Immature natural killer cell (primary cell): ENCODE measurements around the gene TCTA. TPM values are rescaled to one million over a fixed set of nuclear protein-coding genes. Genes with fewer than 3 reads are reported as not detected.
"Not testable (repeated sequence)": the region's sequence is repeated elsewhere in the genome, so short reads cannot be mapped to it uniquely, and the experiment has no call there.

Experiments used
- DNase-seq, 3 donors: peaks; one replicate each; pipeline ENCODE4 v3.0.0; 2022; ENCODE audit warnings: mixed read lengths in 1 of 3
- H3K27ac Mint-ChIP-seq, 6 donors: one replicate each; pipeline ENCODE4 v1.8.0; 2020; ENCODE audit warnings: mixed read lengths in 6 of 6, mild to moderate bottlenecking in 5 of 6, inconsistent platforms in 4 of 6, moderate library complexity in 3 of 6
- H3K27me3 Mint-ChIP-seq, 3 donors: one replicate each; pipeline ENCODE4 v1.8.0; 2020 to 2021; ENCODE audit warnings: low read depth in 3 of 3, mild to moderate bottlenecking in 3 of 3, mixed read lengths in 3 of 3, moderate library complexity in 3 of 3, inconsistent platforms in 1 of 3
- H3K36me3 Mint-ChIP-seq, 3 donors: one replicate each; pipeline ENCODE4 v1.8.0; 2020; ENCODE audit warnings: mixed read lengths in 3 of 3, inconsistent platforms in 2 of 3, mild to moderate bottlenecking in 2 of 3
- H3K4me1 Mint-ChIP-seq, 2 donors: one replicate each; pipeline ENCODE4 v1.8.0; 2020; ENCODE audit warnings: inconsistent platforms in 2 of 2, mild to moderate bottlenecking in 2 of 2, mixed read lengths in 2 of 2, moderate library complexity in 1 of 2
- H3K4me3 Mint-ChIP-seq, 5 donors: one replicate each; pipeline ENCODE4 v1.8.0; 2020; ENCODE audit warnings: mild to moderate bottlenecking in 5 of 5, mixed read lengths in 5 of 5, inconsistent platforms in 3 of 5, moderate library complexity in 3 of 5
- H3K9me3 Mint-ChIP-seq, 6 donors: one replicate each; pipeline ENCODE4 v1.8.0; 2020; ENCODE audit warnings: mild to moderate bottlenecking in 6 of 6, mixed read lengths in 6 of 6, inconsistent platforms in 4 of 6, moderate library complexity in 3 of 6
- polyA plus RNA-seq, 3 donors: library from polyadenylated mRNA; unstranded; fragments of 300-500 nt; fragmentation: Illumina TruSeq; gene quantifications; one replicate each; pipeline ENCODE4 v1.2.3, GENCODE V29; 2021

The TCTA gene
- polyA plus RNA-seq, 3 donors from 2014 or later = 57.3 to 86.2 (median 62.6) TPM

DNA sequence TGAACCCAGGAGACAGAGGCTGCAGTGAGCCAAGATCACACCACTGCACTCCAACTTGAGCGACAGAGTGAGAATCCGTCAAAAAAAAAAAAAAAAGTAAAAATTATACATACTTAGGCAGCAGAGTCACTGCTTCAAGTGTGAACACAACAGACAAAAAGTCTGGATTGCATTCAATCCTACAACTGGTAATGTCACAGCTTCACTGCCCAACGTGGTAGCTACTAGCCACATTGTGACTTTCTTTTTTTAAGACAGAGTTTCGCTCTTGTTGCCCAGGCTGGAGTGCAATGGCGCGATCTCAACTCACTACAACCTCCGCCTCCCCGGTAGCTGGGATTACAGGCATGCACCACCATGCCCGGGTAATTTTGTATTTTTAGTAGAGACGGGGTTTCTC lies 20.9 kb upstream of the TCTA start:
- H3K36me3 Mint-ChIP-seq, H3K4me3 Mint-ChIP-seq, H3K9me3 Mint-ChIP-seq, H3K27me3 Mint-ChIP-seq, DNase-seq: not testable (repeated sequence)
- peak overlapping the region in 2 of 6 donors; percentile 40 to 50 for H3K27ac Mint-ChIP-seq
- H3K4me1 Mint-ChIP-seq = peaks cover 69 to 71% of the 10 kb centered on the region in 2 donors

DNA sequence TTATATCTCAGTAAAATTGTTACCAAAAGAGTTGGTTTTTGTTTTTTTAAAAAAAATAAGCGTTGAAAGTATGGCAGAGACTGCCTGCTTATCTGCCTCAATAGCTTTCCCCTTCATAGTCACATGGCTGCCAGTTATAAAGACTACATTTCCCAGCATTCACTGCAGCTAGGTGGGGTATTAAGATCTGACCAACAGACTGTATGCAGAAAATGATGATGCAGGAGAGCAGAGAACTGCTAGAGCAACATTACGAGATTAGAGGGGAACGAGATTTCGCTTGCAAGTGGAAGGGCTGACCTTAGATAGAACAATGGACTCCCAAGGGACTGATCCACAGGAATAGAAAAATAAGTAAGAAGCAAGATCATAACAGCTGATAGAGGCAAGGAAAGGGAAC lies 14.8 kb upstream of the TCTA start:
- H3K27me3 Mint-ChIP-seq = peaks cover 0 to 10% (median 2%) of the 10 kb centered on the region in 3 donors
- H3K27ac Mint-ChIP-seq = peak overlapping the region; percentile 0 to 71 (median 62)
- peaks cover 0 to 7% (median 3%) of the 10 kb centered on the region in 3 donors for H3K36me3 Mint-ChIP-seq
- H3K4me3 Mint-ChIP-seq = peak overlapping the region in 2 of 5 donors; percentile 26 to 49
- no peaks in the 10 kb centered on the region for H3K9me3 Mint-ChIP-seq
- DNase-seq = no peak
- H3K4me1 Mint-ChIP-seq = peaks cover 80 to 90% of the 10 kb centered on the region in 2 donors

DNA sequence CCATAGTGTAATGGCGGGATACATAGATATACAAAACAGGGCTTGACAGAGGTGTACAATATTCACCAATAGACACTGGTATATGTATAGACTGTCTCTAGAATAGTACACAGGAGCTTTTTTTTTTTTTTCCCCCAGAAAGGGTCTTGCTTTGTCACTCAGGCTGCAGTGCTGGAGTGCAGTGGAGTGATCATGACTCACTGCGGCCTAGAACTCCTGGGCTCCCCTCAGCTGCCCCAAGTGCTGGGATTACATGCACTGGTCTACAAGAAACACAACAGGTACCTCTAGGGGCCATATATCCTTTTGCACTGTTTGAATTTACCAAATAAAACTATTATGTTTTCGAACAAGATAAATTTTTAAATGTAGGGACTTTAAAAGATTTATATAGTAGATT lies 12.8 kb upstream of the TCTA start:
- Mint-ChIP-seq H3K36me3 (peaks cover 0 to 7% (median 3%) of the 10 kb centered on the region in 3 donors), H3K27ac (peak overlapping the region in 5 of 6 donors; percentile 40 to 77 (median 61)), H3K27me3 (peaks cover 0 to 10% (median 0%) of the 10 kb centered on the region in 3 donors), H3K4me3 (peak overlapping the region in 3 of 5 donors; percentile 33 to 44 (median 39)), H3K9me3 (no peaks in the 10 kb centered on the region), H3K4me1 (peaks cover 80 to 89% of the 10 kb centered on the region in 2 donors)
- DNase-seq = no peak

DNA sequence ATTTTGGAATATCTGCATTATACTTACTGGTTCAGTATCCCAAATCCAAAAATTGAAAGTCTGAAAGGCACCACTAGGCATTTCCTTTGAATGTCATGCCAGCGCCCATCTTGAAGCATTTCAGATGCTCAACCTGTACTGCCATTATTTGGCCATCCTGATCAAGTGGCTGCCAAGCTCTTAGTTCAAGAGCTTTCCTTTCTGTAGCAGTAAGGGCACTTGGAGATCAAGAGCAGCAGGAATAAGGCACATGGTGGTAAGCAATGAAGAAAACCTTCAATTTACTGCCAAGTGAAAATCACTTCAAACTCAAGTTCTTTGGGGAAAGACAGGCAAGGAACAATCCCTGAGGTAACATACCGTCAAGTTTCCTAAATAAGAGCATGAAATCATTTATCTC lies 10.5 kb upstream of the TCTA start:
- DNase-seq = no peak
- H3K9me3 Mint-ChIP-seq = no peaks in the 10 kb centered on the region
- H3K27me3 Mint-ChIP-seq = peaks cover 0 to 5% (median 0%) of the 10 kb centered on the region in 3 donors
- no peak overlapping the region for H3K4me3 Mint-ChIP-seq
- H3K27ac Mint-ChIP-seq = peak overlapping the region in 1 of 6 donors; percentile 28
- H3K36me3 Mint-ChIP-seq = no peaks in the 10 kb centered on the region
- peaks cover 74 to 84% of the 10 kb centered on the region in 2 donors for H3K4me1 Mint-ChIP-seq

DNA sequence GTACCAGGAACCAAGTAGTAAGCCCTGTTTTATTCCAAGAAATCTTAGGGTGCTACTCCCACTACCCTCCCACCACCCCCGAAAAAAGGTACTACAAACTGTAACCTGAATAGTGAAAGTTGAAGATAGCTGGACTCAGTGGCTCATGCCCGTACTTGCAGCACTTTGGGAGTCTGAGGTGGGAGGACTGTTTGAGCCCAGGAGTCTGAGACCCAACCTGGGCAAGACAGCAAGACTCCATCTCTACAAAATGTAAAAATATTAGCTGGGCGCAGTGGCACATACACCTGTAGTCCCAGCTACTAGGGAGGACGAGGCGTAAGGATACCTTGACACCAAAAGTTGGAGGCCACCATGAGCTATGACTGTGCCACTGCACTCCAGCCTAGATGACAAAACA lies 8.3 kb upstream of the TCTA start:
- H3K4me3 Mint-ChIP-seq = peak overlapping the region in 1 of 5 donors; percentile 18
- peaks cover 74 to 86% of the 10 kb centered on the region in 2 donors for H3K4me1 Mint-ChIP-seq

DNA sequence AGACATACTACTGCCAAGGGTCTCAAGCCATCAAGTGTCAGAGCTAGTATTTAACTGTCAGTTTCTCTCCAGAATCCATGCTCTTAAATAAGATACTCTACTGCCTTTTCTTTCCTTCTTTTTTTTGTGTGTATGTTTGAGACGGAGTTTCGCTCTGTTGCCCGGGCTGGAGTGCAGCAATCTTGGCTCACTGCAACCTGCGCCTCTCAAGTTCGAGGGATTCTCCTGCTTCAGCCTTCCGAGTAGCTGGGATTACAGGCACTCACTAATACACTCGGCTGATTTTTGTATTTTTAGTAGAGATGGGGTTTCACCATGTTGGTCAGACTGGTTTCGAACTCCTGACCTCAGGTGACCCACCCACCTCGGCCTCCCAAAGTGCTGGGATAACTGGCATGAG lies 6.7 kb upstream of the TCTA start:
- H3K36me3 Mint-ChIP-seq, H3K27me3 Mint-ChIP-seq, H3K9me3 Mint-ChIP-seq, DNase-seq: not testable (repeated sequence)
- H3K27ac Mint-ChIP-seq = peak overlapping the region; percentile 3 to 85 (median 72)
- H3K4me3 Mint-ChIP-seq = peak overlapping the region in 3 of 5 donors; percentile 21 to 53 (median 22)
- peaks cover 71 to 84% of the 10 kb centered on the region in 2 donors for H3K4me1 Mint-ChIP-seq

More for the DNA sequence above, 8.3 kb upstream of the TCTA start:
- DNase-seq = no peak
- Mint-ChIP-seq H3K36me3 (no peaks in the 10 kb centered on the region), H3K27me3 (peaks cover 0 to 5% (median 2%) of the 10 kb centered on the region in 3 donors), H3K27ac (peak overlapping the region in 3 of 6 donors; percentile 16 to 62 (median 51)), H3K9me3 (no peaks in the 10 kb centered on the region)

DNA sequence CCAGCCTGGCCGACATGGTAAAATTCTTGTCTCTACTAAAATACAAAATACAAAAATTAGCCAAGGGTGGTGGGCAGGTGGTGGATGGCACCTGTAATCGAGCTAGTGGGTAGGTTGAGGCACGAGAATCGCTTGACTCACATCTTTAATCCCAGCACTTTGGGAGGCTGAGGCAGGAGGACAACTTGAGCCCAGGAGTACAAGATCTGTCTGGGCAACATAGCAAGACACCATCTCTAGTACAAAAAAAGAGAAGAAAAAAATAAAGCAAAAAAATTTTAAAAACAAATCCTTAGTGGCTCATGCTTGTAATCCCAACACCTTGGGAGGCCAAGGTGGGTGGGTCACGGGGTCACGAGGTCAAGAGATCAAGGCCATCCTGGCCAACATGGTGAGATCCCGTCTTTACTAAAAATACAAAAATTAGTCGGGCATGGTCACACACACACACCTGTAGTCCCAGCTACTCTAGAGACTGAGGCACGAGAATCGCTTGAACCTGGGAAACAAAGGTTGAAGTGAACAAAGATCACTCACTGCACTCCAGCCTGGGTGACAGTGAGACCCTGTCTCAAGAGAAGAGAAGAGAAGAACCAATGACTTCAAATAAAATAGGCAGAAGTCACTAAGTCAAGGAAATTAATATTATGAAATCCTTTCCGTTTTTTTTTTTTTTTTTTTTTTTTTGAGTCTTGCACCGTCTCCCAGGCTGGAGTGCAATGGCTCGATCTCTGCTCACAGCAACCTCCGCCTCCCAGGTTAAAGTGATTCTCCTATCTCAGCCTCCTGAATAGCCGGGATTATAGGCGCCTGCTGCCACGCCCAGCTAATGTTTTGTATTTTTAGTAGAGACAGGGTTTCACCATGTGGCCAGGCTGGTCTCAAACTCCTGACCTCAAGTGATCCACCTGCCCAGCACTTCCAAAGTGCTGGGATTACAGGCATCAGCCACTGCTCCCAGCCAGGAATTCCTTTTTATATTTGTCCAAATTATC lies 5.4 kb upstream of the TCTA start:
- Mint-ChIP-seq H3K27ac (peak overlapping the region; percentile 49 to 89 (median 79)), H3K27me3 (peaks cover 0 to 2% (median 0%) of the 10 kb centered on the region in 3 donors), H3K4me3 (peak overlapping the region; percentile 24 to 67 (median 55)), H3K4me1 (peaks cover 67 to 79% of the 10 kb centered on the region in 2 donors), H3K9me3 (no peaks in the 10 kb centered on the region), H3K36me3 (no peaks in the 10 kb centered on the region)
- no peak for DNase-seq

DNA sequence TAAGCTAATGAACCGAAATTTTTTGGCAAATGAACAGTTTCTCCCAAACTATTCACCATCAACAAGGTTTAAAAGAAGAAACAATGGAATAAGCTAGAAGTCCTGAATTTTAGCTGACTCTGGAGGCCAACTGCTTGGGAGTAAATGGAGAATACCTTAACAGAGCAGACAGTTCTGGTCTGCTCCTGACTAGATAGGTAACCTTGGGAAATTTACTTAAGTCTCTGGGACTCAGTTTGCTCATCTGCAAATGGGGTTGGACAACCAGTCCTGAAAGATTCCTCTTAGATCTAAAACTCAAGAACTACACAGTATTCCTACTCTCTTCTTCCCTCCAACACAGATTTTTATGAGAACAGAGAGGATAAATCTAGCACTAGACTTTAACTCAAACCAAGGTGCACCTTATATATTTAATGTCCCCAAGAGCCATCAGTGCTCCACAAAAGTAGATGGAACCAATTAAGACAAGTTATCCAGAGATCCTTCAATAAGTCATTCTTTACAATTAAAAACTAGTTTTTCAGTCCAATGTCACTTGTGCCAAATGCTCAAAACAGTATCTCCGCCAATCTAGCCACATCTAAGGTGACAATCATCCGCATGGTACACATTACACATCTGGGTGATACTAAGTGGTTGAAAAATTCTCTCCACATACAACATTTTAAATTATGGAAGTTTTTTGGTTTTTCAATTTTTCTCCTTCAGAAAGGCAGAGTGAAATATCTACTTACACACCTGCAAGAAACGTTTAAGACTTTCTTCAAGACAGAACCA lies 2.0 kb upstream of the TCTA start:
- H3K4me1 Mint-ChIP-seq = peaks cover 79 to 82% of the 10 kb centered on the region in 2 donors
- no peak for DNase-seq
- peak overlapping the region; percentile 92 to 96 (median 94) for H3K4me3 Mint-ChIP-seq
- H3K27ac Mint-ChIP-seq = peak overlapping the region; percentile 86 to 97 (median 94)
- no peaks in the 10 kb centered on the region for H3K9me3 Mint-ChIP-seq
- H3K36me3 Mint-ChIP-seq = peaks cover 0 to 3% (median 0%) of the 10 kb centered on the region in 3 donors
- peaks cover 3 to 6% (median 6%) of the 10 kb centered on the region in 3 donors for H3K27me3 Mint-ChIP-seq

DNA sequence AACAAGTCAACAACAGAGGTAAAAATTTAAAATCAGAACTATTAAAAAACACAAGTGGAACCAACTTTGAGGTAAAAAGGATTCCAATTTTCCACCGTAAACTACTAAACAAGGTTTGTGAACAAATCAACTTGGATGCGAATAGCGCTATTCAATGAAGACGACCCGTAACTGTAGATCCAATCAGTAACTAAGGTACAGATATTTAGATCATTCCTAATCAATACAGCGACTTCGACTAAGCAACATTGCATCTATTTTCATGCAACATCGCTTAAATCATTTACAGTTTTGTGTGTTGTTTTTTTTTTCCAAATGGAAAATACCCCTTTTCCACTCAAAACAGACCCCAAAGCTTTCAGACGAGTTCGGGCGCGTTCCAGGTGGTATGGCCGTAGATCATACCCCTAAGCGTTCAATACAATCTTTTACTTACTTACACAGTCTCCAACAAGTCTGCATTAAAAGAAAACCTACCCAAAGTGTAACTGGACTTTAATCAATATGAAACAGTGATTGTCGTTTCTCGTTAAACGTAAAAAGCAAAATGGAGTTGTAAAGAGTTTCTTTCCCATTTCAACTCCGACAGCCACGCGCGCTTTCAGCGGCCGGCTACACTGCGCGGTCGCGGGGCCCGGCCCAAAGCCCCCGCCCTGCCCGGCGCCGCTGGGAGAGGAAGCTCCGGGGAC lies 1.2 kb upstream of the TCTA start:
- no peaks in the 10 kb centered on the region for H3K9me3 Mint-ChIP-seq
- peaks cover 3 to 6% (median 6%) of the 10 kb centered on the region in 3 donors for H3K27me3 Mint-ChIP-seq
- peaks cover 0 to 6% (median 4%) of the 10 kb centered on the region in 3 donors for H3K36me3 Mint-ChIP-seq
- DNase-seq = no peak
- H3K27ac Mint-ChIP-seq = peak overlapping the region; percentile 86 to 97 (median 94)
- H3K4me1 Mint-ChIP-seq = peaks cover 79 to 82% of the 10 kb centered on the region in 2 donors
- peak overlapping the region; percentile 92 to 96 (median 94) for H3K4me3 Mint-ChIP-seq

DNA sequence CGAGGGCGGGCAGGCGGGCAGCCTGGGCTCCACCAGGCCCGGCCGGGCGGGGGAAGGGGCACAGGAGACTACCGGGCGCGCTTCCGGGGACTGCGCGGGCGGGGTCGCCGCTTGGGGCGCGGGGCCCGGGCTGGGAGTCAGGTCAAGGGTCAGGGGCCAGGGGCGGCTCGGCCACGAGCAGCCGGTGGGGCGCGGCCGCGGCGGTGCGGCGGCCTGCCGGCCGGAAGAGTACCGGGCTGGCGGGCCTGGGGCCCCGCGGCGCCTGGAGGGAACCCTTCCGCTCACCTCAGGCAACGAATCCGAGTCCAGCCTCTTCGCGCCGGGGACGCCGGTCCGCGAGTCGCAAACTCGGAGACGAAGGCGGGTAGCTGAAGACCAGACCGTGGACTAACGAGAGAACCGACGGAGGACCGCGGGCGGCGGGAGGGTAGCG lies 672 bp upstream of the TCTA start:
- peak overlapping the region; percentile 92 to 96 (median 94) for H3K4me3 Mint-ChIP-seq
- DNase-seq = no peak
- H3K9me3 Mint-ChIP-seq = no peaks in the 10 kb centered on the region
- peaks cover 79 to 82% of the 10 kb centered on the region in 2 donors for H3K4me1 Mint-ChIP-seq
- peak overlapping the region; percentile 92 to 97 (median 94) for H3K27ac Mint-ChIP-seq
- H3K27me3 Mint-ChIP-seq = peaks cover 3 to 8% (median 6%) of the 10 kb centered on the region in 3 donors
- peaks cover 5 to 12% (median 8%) of the 10 kb centered on the region in 3 donors for H3K36me3 Mint-ChIP-seq

DNA sequence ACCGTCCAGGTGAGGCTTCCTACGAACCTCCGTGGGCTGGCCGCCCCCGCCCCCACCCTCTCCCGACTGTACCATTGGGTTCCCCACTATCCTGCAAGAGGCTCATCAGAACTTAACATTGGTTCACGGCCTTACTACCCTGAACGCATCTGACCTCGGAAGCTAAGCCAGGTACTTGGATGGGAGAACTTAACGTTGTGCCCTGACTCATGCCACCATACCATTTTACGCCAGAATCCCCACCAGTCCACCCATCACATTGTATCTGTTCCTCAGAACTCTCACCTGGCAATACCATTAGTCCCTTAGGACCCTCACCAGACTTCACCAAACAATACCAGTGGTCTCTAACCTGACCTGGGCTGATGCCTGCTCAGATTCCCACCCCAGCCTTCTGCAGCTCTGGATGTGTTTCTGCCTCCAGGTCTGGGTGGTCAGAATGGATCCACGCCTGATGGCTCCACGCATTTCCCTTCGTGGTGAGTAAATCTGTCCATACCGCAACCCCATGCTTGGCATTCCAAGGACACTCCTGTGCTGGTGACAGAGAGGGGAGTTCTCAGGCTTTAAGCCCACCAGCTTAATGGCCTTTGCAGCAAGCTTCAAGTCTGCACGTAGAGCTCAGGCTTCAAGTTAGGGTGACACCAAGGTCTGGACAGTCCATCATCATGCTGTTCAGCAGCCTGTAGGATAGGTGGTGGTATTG lies 562 bp downstream of the TCTA start:
- peaks cover 3 to 9% (median 6%) of the 10 kb centered on the region in 3 donors for H3K27me3 Mint-ChIP-seq
- no peak for DNase-seq
- no peaks in the 10 kb centered on the region for H3K9me3 Mint-ChIP-seq
- peaks cover 5 to 13% (median 10%) of the 10 kb centered on the region in 3 donors for H3K36me3 Mint-ChIP-seq
- H3K4me3 Mint-ChIP-seq = peak overlapping the region; percentile 88 to 93 (median 92)
- H3K4me1 Mint-ChIP-seq = peaks cover 80 to 82% of the 10 kb centered on the region in 2 donors
- H3K27ac Mint-ChIP-seq = peak overlapping the region; percentile 91 to 95 (median 95)

DNA sequence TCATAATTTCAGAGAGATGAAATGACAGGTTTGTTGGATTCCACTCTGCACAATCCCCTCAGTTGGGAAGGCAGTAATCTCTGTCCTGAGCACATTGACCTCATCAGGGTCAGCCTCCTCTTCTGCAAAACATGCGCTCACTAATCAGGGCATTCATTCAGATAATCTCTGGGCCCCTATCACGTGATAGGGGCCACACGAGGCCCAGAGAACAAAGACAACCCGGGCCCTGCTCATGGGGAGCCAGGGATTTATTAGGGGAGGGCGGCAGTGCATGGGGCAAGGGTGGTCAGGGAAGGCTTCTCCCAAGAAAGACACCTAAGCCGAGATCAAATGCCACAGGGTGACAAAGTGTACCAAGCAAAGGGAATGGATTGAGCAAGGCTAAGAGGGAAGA lies 1.1 kb downstream of the TCTA start:
- Mint-ChIP-seq H3K4me1 (peaks cover 80 to 81% of the 10 kb centered on the region in 2 donors), H3K4me3 (peak overlapping the region; percentile 88 to 93 (median 92)), H3K9me3 (no peaks in the 10 kb centered on the region), H3K27ac (peak overlapping the region; percentile 60 to 95 (median 92)), H3K27me3 (peaks cover 3 to 9% (median 6%) of the 10 kb centered on the region in 3 donors), H3K36me3 (peaks cover 5 to 13% (median 10%) of the 10 kb centered on the region in 3 donors)
- DNase-seq = no peak
